Erythroblast (primary cell): ENCODE measurements around the gene OVOL1.

Experiments
- GATA1 ChIP-seq: IDR thresholded peaks from 2 replicates; pipeline ENCODE4 v1.6.1; 2011; ENCODE audit warnings: low read depth, mild to moderate bottlenecking, control low read depth, low read length, moderate library complexity
- POLR2A ChIP-seq: IDR thresholded peaks from 2 replicates; pipeline ENCODE4 v1.6.1; 2011; ENCODE audit warnings: mild to moderate bottlenecking, low read length

GRCh38 chr11:65744699-65745042 is 42.2 kb upstream of the OVOL1 start:
- no peak for TF ChIP-seq POLR2A
- no peak for TF ChIP-seq GATA1
